HepG2 (cell line): Measurements from ENCODE around the gene S1PR2. TPM values are rescaled to one million over a fixed set of nuclear protein-coding genes. Genes with fewer than 3 reads are reported as not detected.

Experiments used
- ATF3 ChIP-seq: sonication (generic); formaldehyde crosslinking; IDR thresholded peaks from 2 replicates; pipeline ENCODE4 v1.4.0; 2020; ENCODE audit warnings: missing genetic modification reagents
- ATF7 ChIP-seq, 2 experiments: fragments of 450-650 bp in 1 of 2; sonication (generic) in 1 of 2; formaldehyde crosslinking in 1 of 2; IDR thresholded peaks; 2 replicates each; pipeline versions ENCODE4 v1.4.0 to v1.6.1; 2016 to 2020; ENCODE audit warnings: antibody characterized with exemption in 1 of 2, mild to moderate bottlenecking in 1 of 2, missing genetic modification reagents in 1 of 2
- CBX2 ChIP-seq, 2 experiments: fragments of 200-600 bp in 1 of 2; sonication (generic); formaldehyde crosslinking in 1 of 2; IDR thresholded peaks; 2 replicates each; pipeline versions ENCODE4 v1.7.0 to v1.8.1; 2018 to 2022; ENCODE audit warnings: low read depth in 2 of 2, low read length in 1 of 2, mild to moderate bottlenecking in 1 of 2, missing genetic modification reagents in 1 of 2
- EHMT2 ChIP-seq: fragments of 200-600 bp; sonication (generic); IDR thresholded peaks from 2 replicates; pipeline ENCODE4 v1.7.0; 2017; ENCODE audit warnings: antibody characterized with exemption, low read depth, low read length, borderline replicate concordance
- HOXA5 ChIP-seq: sonication (generic); formaldehyde crosslinking; IDR thresholded peaks from 2 replicates; pipeline ENCODE4 v1.4.0; 2020; ENCODE audit warnings: missing genetic modification reagents
- IRF2 ChIP-seq: IDR thresholded peaks from 2 replicates; pipeline ENCODE4 v1.6.1; 2018; ENCODE audit warnings: missing genetic modification reagents, missing compliant biosample characterization
- KDM3A ChIP-seq: IDR thresholded peaks from 2 replicates; pipeline ENCODE4 v1.6.1; 2018; ENCODE audit warnings: low read depth, missing compliant biosample characterization
- LCORL ChIP-seq, 2 experiments: fragments of 450-650 bp in 1 of 2; sonication (generic) in 1 of 2; formaldehyde crosslinking in 1 of 2; IDR thresholded peaks; 2 replicates each; pipeline versions ENCODE4 v1.5.0 to v1.6.1; 2017 to 2020; ENCODE audit warnings: antibody characterized with exemption in 1 of 2, missing genetic modification reagents in 1 of 2
- MAZ ChIP-seq, 2 experiments: sonication (generic) in 1 of 2; formaldehyde crosslinking in 1 of 2; IDR thresholded peaks; 2 replicates each; pipeline versions ENCODE4 v1.5.0 to v1.6.1; 2012 to 2020; ENCODE audit warnings: low read depth in 2 of 2, mild to moderate bottlenecking in 2 of 2, borderline replicate concordance in 1 of 2, improper control_type of control experiment in 1 of 2, low read length in 1 of 2, missing genetic modification reagents in 1 of 2, moderate library complexity in 1 of 2
- MYC ChIP-seq: sonication (generic); formaldehyde crosslinking; IDR thresholded peaks from 2 replicates; pipeline ENCODE4 v1.9.0; 2021; ENCODE audit warnings: missing genetic modification reagents, borderline replicate concordance
- POGZ ChIP-seq: sonication (generic); formaldehyde crosslinking; IDR thresholded peaks from 2 replicates; pipeline ENCODE4 v1.4.0; 2020; ENCODE audit warnings: mild to moderate bottlenecking, missing genetic modification reagents
- RCOR2 ChIP-seq: IDR thresholded peaks from 2 replicates; pipeline ENCODE4 v1.6.1; 2016; ENCODE audit warnings: missing biosample characterization, missing genetic modification reagents
- SALL1 ChIP-seq: sonication (generic); formaldehyde crosslinking; IDR thresholded peaks from 2 replicates; pipeline ENCODE4 v1.8.0; 2022; ENCODE audit warnings: mild to moderate bottlenecking, missing genetic modification reagents
- ZBED4 ChIP-seq: sonication (generic); formaldehyde crosslinking; IDR thresholded peaks from 2 replicates; pipeline ENCODE4 v1.4.0; 2020; ENCODE audit warnings: missing genetic modification reagents, borderline replicate concordance
- ZBTB7B ChIP-seq: sonication (generic); formaldehyde crosslinking; IDR thresholded peaks from 2 replicates; pipeline ENCODE4 v1.4.0; 2020; ENCODE audit warnings: missing genetic modification reagents
- ZNF709 ChIP-seq: sonication (generic); formaldehyde crosslinking; IDR thresholded peaks from 2 replicates; pipeline ENCODE4 v1.5.0; 2020; ENCODE audit warnings: mild to moderate bottlenecking, missing genetic modification reagents
- ZSCAN12 ChIP-seq: sonication (generic); formaldehyde crosslinking; IDR thresholded peaks from 2 replicates; pipeline ENCODE4 v1.9.0; 2021; ENCODE audit warnings: mild to moderate bottlenecking, missing genetic modification reagents
- polyA plus RNA-seq, 8 experiments: library from polyadenylated mRNA; depleted of rRNA in 3 of 8; stranded (reverse) in 7 of 8; unstranded in 1 of 8; fragments of >200 nt; fragmentation: Illumina TruSeq in 4 of 8; extraction: Trizol in 4 of 8; gene quantifications; 2 replicates each; pipeline versions ENCODE4 v1.2.1 to v1.2.3, GENCODE V29; 2011 to 2016; ENCODE audit warnings: low read depth in 4 of 8, missing spikeins in 1 of 8, mixed read lengths in 1 of 8; ENCODE audit not compliant: insufficient read depth in 1 of 8
- total RNA-seq, 5 experiments: library from RNA; depleted of rRNA; stranded (reverse); fragments of >200 nt; fragmentation: Illumina TruSeq; extraction: Trizol; gene quantifications; 2 replicates each; pipeline ENCODE4 v1.2.3, GENCODE V29; 2016; ENCODE audit warnings: low read depth in 1 of 5
- TF ChIP-seq, protein P1 (sequence below): IDR thresholded peaks from 2 replicates; pipeline ENCODE4 v1.6.1; 2016
- TF ChIP-seq, protein P2 (sequence below): sonication (generic); formaldehyde crosslinking; IDR thresholded peaks from 2 replicates; pipeline ENCODE4 v1.4.0; 2020; ENCODE audit warnings: missing genetic modification reagents
- TF ChIP-seq, protein P3 (sequence below): sonication (generic); formaldehyde crosslinking; IDR thresholded peaks from 2 replicates; pipeline ENCODE4 v1.4.0; 2020; ENCODE audit warnings: low read depth, mild to moderate bottlenecking, missing genetic modification reagents

S1PR2 gene
- total and polyA plus RNA-seq, 2 of the 13 experiments (the other 11 are each of a cell fraction or from before 2014, with no cell fraction given), result 0.91 to 1.3 TPM

DNA sequence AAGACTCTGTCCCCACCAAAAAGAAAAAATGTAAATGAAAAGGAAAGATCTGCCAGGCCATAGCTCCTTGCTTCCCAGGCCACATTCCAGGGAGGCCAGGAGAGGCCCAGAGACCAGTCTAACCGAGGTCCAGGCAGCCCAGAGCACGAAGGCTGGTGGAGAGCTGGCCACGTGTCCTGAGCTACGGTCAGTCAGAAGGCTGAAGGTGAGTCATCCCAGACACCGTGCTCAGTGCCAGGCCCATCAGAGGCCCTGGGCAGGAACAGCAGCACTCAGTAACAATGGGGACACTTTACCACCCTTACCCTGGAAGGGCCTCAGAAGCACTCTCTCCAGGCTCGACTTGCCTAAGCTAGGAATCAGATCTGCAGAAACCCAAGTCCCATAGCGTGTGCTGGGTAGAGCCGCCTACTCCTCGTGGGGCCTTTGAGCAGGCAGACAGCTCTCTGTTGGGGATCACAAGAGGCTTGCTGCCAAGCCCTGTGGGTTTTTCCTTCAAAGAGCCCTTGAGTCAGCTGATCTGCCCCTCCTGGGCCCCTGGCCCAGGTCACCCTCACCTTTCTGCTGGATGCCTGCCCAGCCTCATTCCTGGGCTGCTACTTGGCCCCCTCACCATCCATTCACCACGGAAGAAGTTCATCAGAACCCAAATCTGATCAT is 24.8 kb downstream of the S1PR2 start (continued):
- TF ChIP-seq, protein P1, sequence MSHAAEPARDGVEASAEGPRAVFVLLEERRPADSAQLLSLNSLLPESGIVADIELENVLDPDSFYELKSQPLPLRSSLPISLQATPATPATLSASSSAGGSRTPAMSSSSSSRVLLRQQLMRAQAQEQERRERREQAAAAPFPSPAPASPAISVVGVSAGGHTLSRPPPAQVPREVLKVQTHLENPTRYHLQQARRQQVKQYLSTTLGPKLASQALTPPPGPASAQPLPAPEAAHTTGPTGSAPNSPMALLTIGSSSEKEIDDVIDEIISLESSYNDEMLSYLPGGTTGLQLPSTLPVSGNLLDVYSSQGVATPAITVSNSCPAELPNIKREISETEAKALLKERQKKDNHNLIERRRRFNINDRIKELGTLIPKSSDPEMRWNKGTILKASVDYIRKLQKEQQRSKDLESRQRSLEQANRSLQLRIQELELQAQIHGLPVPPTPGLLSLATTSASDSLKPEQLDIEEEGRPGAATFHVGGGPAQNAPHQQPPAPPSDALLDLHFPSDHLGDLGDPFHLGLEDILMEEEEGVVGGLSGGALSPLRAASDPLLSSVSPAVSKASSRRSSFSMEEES (CRISPR knock-in tag), result peak; percentile 80
- TF ChIP-seq EHMT2 (no peak), KDM3A (no peak), ATF3 (CRISPR knock-in tag) (peak; percentile 85), POGZ (CRISPR knock-in tag) (no peak), ATF7 (IDR thresholded peaks at IDR 0.05) (no peak), ATF7 (CRISPR knock-in tag; IDR thresholded peaks at IDR 0.05) (no peak), ZNF709 (CRISPR knock-in tag) (0 out of 2 replicates have a peak, but pooled peaks have one; percentile 60), HOXA5 (CRISPR knock-in tag) (no peak), ZBTB7B (CRISPR knock-in tag) (no peak), SALL1 (CRISPR knock-in tag) (peak; percentile 76), CBX2 (IDR thresholded peaks at IDR 0.05; ENCODE audit: low read depth, low read length) (no peak), CBX2 (CRISPR knock-in tag; IDR thresholded peaks at IDR 0.05; ENCODE audit: low read depth) (0 out of 2 replicates have a peak, but pooled peaks have one; percentile 19), ZSCAN12 (no peak), ZBED4 (CRISPR knock-in tag) (peak; percentile 32; the same call in 1 of the 2 replicates), MYC (CRISPR knock-in tag) (peak; percentile 80; the same call in 1 of the 2 replicates), IRF2 (CRISPR knock-in tag) (no peak; the same call in 1 of the 2 replicates), RCOR2 (CRISPR knock-in tag) (0 out of 2 replicates have a peak, but pooled peaks have one; percentile 31), LCORL (IDR thresholded peaks at IDR 0.05) (no peak), LCORL (CRISPR knock-in tag; IDR thresholded peaks at IDR 0.05) (0 out of 2 replicates have a peak, but pooled peaks have one; percentile 39), MAZ (IDR thresholded peaks at IDR 0.05; ENCODE audit: borderline replicate concordance, low read depth, low read length) (no peak), MAZ (CRISPR knock-in tag; IDR thresholded peaks at IDR 0.05; ENCODE audit: low read depth) (no peak)
- TF ChIP-seq, protein P2, sequence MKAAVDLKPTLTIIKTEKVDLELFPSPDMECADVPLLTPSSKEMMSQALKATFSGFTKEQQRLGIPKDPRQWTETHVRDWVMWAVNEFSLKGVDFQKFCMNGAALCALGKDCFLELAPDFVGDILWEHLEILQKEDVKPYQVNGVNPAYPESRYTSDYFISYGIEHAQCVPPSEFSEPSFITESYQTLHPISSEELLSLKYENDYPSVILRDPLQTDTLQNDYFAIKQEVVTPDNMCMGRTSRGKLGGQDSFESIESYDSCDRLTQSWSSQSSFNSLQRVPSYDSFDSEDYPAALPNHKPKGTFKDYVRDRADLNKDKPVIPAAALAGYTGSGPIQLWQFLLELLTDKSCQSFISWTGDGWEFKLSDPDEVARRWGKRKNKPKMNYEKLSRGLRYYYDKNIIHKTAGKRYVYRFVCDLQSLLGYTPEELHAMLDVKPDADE, result no peak
- TF ChIP-seq, protein P3, sequence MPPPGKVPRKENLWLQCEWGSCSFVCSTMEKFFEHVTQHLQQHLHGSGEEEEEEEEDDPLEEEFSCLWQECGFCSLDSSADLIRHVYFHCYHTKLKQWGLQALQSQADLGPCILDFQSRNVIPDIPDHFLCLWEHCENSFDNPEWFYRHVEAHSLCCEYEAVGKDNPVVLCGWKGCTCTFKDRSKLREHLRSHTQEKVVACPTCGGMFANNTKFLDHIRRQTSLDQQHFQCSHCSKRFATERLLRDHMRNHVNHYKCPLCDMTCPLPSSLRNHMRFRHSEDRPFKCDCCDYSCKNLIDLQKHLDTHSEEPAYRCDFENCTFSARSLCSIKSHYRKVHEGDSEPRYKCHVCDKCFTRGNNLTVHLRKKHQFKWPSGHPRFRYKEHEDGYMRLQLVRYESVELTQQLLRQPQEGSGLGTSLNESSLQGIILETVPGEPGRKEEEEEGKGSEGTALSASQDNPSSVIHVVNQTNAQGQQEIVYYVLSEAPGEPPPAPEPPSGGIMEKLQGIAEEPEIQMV (CRISPR knock-in tag), result no peak
